Left ventricle myocardium inferior (tissue), 1 donor: ENCODE measurements around the gene PSMD5. TPM values are rescaled to one million over a fixed set of nuclear protein-coding genes. Genes with fewer than 3 reads are reported as not detected.
"Not testable (repeated sequence)": the region's sequence is repeated elsewhere in the genome, so short reads cannot be mapped to it uniquely, and the experiment has no call there.

Experiments
- DNase-seq: peaks from one replicate; pipeline ENCODE4 v3.0.0-alpha.2; 2020
- H3K27ac ChIP-seq: fragments of 200-600 bp; replicated peaks from 2 replicates; pipeline ENCODE4 v1.8.0; 2021
- H3K27me3 ChIP-seq: fragments of 200-600 bp; 2 replicates; pipeline ENCODE4 v1.8.0; 2021; ENCODE audit warnings: low read depth
- H3K36me3 ChIP-seq: fragments of 200-600 bp; 2 replicates; pipeline ENCODE4 v1.8.0; 2021
- H3K4me1 ChIP-seq: fragments of 200-600 bp; 2 replicates; pipeline ENCODE4 v1.8.0; 2021
- H3K4me3 ChIP-seq: fragments of 200-600 bp; 2 replicates; pipeline ENCODE4 v1.8.0; 2021; ENCODE audit warnings: mild to moderate bottlenecking, moderate library complexity
- H3K9me3 ChIP-seq: fragments of 200-600 bp; replicated peaks from 2 replicates; pipeline ENCODE4 v1.8.0; 2021
- intact Hi-C: fragments of 100-400 bp; cut with micrococcal nuclease; formaldehyde crosslinking; loops from one replicate; pipeline ENCODE4 v1.11.0; 2022
- total RNA-seq: library from RNA; stranded (reverse); fragmentation: NEBNext Ultra II Directional; extraction: Animal tissue kit (Norgen Biotek cat#: 25700); gene quantifications from one replicate; pipeline ENCODE4 v1.2.1, GENCODE V29; 2021
- TF ChIP-seq, protein P1 (sequence below): fragments of 200-600 bp; IDR thresholded peaks from 2 replicates; pipeline ENCODE4 v1.8.0; 2021; ENCODE audit warnings: antibody characterized with exemption, mild to moderate bottlenecking, borderline replicate concordance
- donor health status: DM: no; HTN: yes; CAD: no; lungs with severe emphysema.

The PSMD5 gene
- total RNA-seq, 1 donor from 2014 or later: 16.2 TPM

DNA sequence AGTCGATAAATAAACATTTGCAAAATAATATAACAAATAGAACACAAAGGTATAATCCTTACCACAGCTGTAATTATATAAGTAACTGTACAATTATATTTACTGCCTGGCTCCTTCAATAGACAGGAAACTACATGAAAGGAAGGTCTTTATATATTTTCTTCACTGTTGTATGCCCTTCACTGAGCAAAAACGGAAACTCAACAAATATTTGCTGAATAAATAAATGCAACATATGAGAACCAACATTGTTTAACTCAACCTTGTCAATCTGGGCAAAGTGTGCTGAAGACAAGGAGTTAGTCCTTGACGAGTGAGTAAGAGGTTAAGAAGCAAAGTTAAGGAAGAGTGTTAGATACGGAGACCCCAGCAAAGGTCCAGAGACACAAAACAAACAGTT, 22.6 kb downstream of the PSMD5 start:
- intact Hi-C loops: no loop called here
- H3K9me3 ChIP-seq: peaks cover 3% of the 10 kb centered on the region
- no peaks in the 10 kb centered on the region for H3K4me1 ChIP-seq
- peaks cover 87% of the 10 kb centered on the region for H3K36me3 ChIP-seq
- H3K27ac ChIP-seq: no peak overlapping the region
- no peaks in the 10 kb centered on the region for H3K27me3 ChIP-seq
- no peak for DNase-seq
- TF ChIP-seq, protein P1, sequence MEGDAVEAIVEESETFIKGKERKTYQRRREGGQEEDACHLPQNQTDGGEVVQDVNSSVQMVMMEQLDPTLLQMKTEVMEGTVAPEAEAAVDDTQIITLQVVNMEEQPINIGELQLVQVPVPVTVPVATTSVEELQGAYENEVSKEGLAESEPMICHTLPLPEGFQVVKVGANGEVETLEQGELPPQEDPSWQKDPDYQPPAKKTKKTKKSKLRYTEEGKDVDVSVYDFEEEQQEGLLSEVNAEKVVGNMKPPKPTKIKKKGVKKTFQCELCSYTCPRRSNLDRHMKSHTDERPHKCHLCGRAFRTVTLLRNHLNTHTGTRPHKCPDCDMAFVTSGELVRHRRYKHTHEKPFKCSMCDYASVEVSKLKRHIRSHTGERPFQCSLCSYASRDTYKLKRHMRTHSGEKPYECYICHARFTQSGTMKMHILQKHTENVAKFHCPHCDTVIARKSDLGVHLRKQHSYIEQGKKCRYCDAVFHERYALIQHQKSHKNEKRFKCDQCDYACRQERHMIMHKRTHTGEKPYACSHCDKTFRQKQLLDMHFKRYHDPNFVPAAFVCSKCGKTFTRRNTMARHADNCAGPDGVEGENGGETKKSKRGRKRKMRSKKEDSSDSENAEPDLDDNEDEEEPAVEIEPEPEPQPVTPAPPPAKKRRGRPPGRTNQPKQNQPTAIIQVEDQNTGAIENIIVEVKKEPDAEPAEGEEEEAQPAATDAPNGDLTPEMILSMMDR: no peak
- H3K4me3 ChIP-seq: no peak overlapping the region

DNA sequence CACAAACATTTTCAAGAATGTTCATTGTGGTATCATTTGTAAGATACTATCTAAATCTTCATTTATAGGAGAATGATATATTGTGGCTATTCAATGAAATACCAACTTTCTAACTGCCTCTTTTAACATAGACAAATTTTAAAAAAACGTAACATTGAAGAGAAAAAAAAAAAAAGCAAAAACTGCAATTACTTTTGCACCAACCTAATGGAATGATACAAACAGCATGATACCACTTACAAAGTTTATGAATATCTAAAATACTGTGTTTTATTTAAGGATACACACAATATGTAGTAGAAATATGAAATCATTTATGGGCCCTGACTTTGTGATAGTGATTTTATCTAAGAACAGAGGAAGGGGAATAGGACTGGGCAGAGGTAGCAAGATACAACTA, 24.1 kb downstream of the PSMD5 start:
- intact Hi-C loops: no loop called here
- H3K4me1 ChIP-seq: no peaks in the 10 kb centered on the region
- H3K4me3 ChIP-seq: no peak overlapping the region
- DNase-seq: no peak
- no peak overlapping the region for H3K27ac ChIP-seq
- H3K27me3 ChIP-seq: no peaks in the 10 kb centered on the region
- peaks cover 72% of the 10 kb centered on the region for H3K36me3 ChIP-seq
- TF ChIP-seq, protein P1: no peak
- no peaks in the 10 kb centered on the region for H3K9me3 ChIP-seq

DNA sequence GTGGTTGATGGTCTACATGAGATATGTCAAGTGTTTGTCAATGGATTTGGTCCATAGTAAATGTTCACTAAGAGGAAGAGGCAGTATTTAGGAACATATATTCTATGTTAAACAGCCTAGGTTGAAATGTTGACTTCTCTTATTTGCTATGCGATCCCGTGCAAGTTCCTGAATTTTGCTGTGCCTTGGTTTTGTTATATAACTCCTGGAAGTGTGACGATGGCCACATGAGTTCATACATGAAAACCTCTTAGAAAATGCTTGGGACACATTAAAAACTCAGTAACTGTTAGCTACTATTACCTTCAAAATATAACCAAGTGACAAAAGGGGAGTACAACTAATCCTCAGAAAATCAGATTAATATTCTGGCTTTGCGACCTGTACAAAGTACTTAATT, 27.6 kb downstream of the PSMD5 start:
- peaks cover 17% of the 10 kb centered on the region for H3K9me3 ChIP-seq
- H3K4me3 ChIP-seq: no peak overlapping the region
- no peak overlapping the region for H3K27ac ChIP-seq
- peaks cover 43% of the 10 kb centered on the region for H3K36me3 ChIP-seq
- H3K27me3 ChIP-seq: no peaks in the 10 kb centered on the region
- no peak for DNase-seq
- H3K4me1 ChIP-seq: no peaks in the 10 kb centered on the region
- intact Hi-C loops: no loop called here
- TF ChIP-seq, protein P1: no peak

DNA sequence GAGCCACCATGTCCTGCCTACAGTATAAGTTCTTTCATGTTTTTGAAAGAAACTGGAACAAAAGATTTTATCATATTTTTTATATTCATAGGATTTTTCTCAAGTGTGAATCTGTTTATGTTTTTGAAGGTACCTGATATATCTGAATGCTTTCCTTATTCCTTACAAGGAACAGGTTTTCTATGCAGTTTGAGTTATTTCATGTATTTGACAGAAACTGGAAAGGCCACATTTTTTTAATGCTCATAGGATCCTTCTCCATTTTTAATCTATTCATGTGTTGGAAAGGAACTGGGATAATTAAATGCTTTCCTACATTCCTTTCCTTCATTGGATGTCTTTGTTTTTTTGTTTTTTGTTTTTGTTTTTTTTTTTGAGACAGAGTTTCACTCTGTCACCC, 33.8 kb downstream of the PSMD5 start:
- Histone ChIP-seq H3K9me3 (peaks cover 76% of the 10 kb centered on the region), H3K36me3 (peaks cover 17% of the 10 kb centered on the region), H3K4me3 (no peak overlapping the region), H3K27me3 (no peaks in the 10 kb centered on the region), H3K27ac (no peak overlapping the region), H3K4me1 (no peaks in the 10 kb centered on the region)
- no peak for DNase-seq
- TF ChIP-seq, protein P1: no peak
- intact Hi-C loops: no loop called here

DNA sequence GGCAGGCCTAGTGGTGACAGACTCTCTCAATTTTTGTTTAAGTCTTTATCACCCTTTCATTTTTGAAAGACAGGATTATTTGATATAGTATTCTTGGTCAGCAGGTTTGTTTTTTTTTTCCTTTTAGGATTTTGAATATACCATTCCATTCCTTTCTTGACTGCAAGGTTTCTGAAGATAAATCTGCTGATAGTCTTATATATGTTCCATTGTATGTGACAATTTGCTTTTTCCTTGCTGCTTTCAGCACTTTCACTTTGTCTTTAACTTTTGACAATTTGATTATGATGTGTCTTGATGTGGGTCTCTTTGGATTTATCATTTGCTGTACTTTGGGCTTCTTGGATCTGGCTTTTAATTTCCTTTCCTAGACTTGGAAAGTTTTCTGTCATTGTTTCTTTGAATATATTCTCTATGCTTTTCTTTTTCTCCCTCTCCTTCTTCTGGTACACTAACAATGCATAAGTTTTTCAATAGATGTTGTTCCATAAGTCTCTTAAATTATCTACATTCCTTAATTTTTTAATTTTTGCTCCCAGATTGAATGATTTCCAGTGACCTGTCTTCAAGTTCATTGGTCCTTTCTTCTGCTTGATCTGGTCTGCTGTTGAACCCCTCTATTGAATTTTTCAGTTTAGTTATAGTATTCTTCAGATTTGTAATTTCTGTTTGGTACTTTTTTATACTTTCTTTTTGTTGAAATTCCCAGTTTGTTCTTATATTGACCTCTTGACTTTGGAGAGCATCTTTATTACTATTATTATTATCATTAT, 34.9 kb downstream of the PSMD5 start:
- Histone ChIP-seq H3K4me3 (no peak overlapping the region), H3K27me3 (no peaks in the 10 kb centered on the region), H3K36me3 (peaks cover 17% of the 10 kb centered on the region), H3K4me1 (no peaks in the 10 kb centered on the region), H3K9me3 (peaks cover 76% of the 10 kb centered on the region), H3K27ac (no peak overlapping the region)
- TF ChIP-seq, protein P1: no peak
- no peak for DNase-seq
- intact Hi-C loops: no loop called here

DNA sequence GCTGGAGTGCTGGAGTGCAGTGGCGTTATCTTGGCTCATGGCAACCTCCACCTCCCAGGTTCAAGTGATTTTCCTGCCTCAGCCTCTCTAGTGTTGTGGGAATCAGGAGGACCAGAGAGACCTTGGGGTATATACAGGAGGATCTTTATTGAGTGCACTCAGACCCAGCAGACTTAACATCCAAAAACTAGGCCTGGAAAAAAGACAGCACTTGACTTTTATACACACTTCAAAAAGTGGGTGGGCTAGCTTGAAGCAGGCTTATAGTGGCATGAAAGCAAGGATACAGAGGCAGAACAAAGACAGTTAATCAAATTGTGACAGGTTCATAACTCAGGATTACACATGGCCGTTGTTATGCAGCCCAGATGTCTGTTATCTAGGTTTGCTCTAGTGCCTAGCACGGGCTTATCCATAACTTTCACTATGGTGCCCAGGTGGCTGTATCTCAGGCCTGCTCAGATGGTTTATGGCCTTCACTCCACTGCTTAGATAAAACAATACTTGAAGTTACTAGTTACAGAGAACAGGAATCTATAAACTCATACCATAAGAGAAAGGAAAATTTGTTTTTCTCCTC, 37.8 kb downstream of the PSMD5 start:
- intact Hi-C loops, H3K4me1 ChIP-seq, H3K27ac ChIP-seq, H3K4me3 ChIP-seq, H3K27me3 ChIP-seq, DNase-seq: not testable (repeated sequence)
- H3K9me3 ChIP-seq: peaks cover 57% of the 10 kb centered on the region
- peaks cover 11% of the 10 kb centered on the region for H3K36me3 ChIP-seq
